CD4-positive, alpha-beta T cell (primary cell): ENCODE results near the gene PWWP2B. TPM values are rescaled to one million over a fixed set of nuclear protein-coding genes. Genes with fewer than 3 reads are reported as not detected.
"Not testable (repeated sequence)": the region's sequence is repeated elsewhere in the genome, so short reads cannot be mapped to it uniquely, and the experiment has no call there.

Experiments
- ATAC-seq: fragments of 200-7000 bp; cut with Tn5 transposase; one replicate; pipeline ENCODE4 v1.10.0; 2022; ENCODE audit warnings: mild to moderate bottlenecking; ENCODE audit not compliant: poor library complexity
- CTCF ChIA-PET: fragments of 350-600 bp; sonication (Branson Sonifier 250); formaldehyde crosslinking; loops from one replicate; lab custom pipeline; 2021; ENCODE audit warnings: antibody characterized with exemption, inconsistent platforms; lab: Charles Lee
- POLR2A ChIA-PET: fragments of 350-600 bp; sonication (Branson Sonifier 250); formaldehyde crosslinking; loops from one replicate; lab custom pipeline; 2021; ENCODE audit warnings: antibody characterized with exemption, inconsistent platforms; lab: Charles Lee
- DNase-seq, 14 experiments: peaks; one replicate each; pipeline ENCODE4 v3.0.0-alpha.2; 2013 to 2020; ENCODE audit warnings: mixed read lengths in 2 of 14
- H3K27ac ChIP-seq, 2 donors: one replicate each; pipeline versions ENCODE4 v1.5.1 to v1.7.0; 2013; ENCODE audit warnings: low read length in 2 of 2, low read depth in 1 of 2, mild to moderate bottlenecking in 1 of 2
- H3K27me3 ChIP-seq, 2 experiments: 1 replicate in 1 of 2; 2 replicates in 1 of 2; pipeline versions ENCODE4 v1.6.1 to v1.7.0; 2013; ENCODE audit warnings: low read length in 2 of 2, control low read depth in 1 of 2, mild to moderate bottlenecking in 1 of 2, moderate library complexity in 1 of 2; ENCODE audit not compliant: insufficient read depth in 2 of 2, control insufficient read depth in 1 of 2
- H3K36me3 ChIP-seq: one replicate; pipeline ENCODE4 v1.6.1; 2013; ENCODE audit warnings: low read length, control low read depth; ENCODE audit not compliant: insufficient read depth
- H3K4me1 ChIP-seq: one replicate; pipeline ENCODE4 v1.6.1; 2013; ENCODE audit warnings: low read length, control low read depth; ENCODE audit not compliant: insufficient read depth
- H3K4me3 ChIP-seq: one replicate; pipeline ENCODE4 v1.5.1; 2013; ENCODE audit warnings: mild to moderate bottlenecking, low read length, moderate library complexity
- H3K9me3 ChIP-seq, 2 experiments: 1 replicate in 1 of 2; 2 replicates in 1 of 2; pipeline versions ENCODE4 v1.6.1 to v1.7.0; 2013; ENCODE audit warnings: low read length in 2 of 2, mild to moderate bottlenecking in 2 of 2, control low read depth in 1 of 2, moderate library complexity in 1 of 2; ENCODE audit not compliant: control insufficient read depth in 1 of 2, insufficient read depth in 1 of 2
- H3K27ac Mint-ChIP-seq: one replicate; pipeline ENCODE4 v1.8.0; 2020; ENCODE audit warnings: mixed read lengths
- H3K27me3 Mint-ChIP-seq: one replicate; pipeline ENCODE4 v1.8.0; 2021; ENCODE audit warnings: mixed read lengths
- H3K36me3 Mint-ChIP-seq: one replicate; pipeline ENCODE4 v1.8.0; 2021; ENCODE audit warnings: low read depth, mixed read lengths
- H3K4me1 Mint-ChIP-seq: one replicate; pipeline ENCODE4 v1.8.0; 2021; ENCODE audit warnings: low read depth, mixed read lengths
- H3K4me3 Mint-ChIP-seq: one replicate; pipeline ENCODE4 v1.8.0; 2020; ENCODE audit warnings: mild to moderate bottlenecking, mixed read lengths
- H3K9me3 Mint-ChIP-seq: one replicate; pipeline ENCODE4 v1.8.0; 2020; ENCODE audit warnings: mixed read lengths
- intact Hi-C, 2 experiments: fragments of 100-400 bp; cut with DNase I in 1 of 2; cut with micrococcal nuclease in 1 of 2; formaldehyde crosslinking; loops; one replicate each; pipeline versions ENCODE4 v1.15.1 to v1.9.0; 2023 to 2025; cut with DNase I, micrococcal nuclease
- total RNA-seq, 174 experiments: library from RNA in 2 of 174; stranded (reverse) in 2 of 174; gene quantifications; one replicate each; pipeline ENCODE4 v1.2.3 and lab custom pipeline; 2021 to 2026
- TF ChIP-seq, protein P1 (sequence below): fragments of 200-600 bp; IDR thresholded peaks from one replicate; pipeline ENCODE4 v1.8.0; 2022; ENCODE audit warnings: antibody characterized with exemption, mild to moderate bottlenecking

The PWWP2B gene
- total RNA-seq, 2 experiments from 2014 or later = 19.2 to 19.6 TPM

DNA sequence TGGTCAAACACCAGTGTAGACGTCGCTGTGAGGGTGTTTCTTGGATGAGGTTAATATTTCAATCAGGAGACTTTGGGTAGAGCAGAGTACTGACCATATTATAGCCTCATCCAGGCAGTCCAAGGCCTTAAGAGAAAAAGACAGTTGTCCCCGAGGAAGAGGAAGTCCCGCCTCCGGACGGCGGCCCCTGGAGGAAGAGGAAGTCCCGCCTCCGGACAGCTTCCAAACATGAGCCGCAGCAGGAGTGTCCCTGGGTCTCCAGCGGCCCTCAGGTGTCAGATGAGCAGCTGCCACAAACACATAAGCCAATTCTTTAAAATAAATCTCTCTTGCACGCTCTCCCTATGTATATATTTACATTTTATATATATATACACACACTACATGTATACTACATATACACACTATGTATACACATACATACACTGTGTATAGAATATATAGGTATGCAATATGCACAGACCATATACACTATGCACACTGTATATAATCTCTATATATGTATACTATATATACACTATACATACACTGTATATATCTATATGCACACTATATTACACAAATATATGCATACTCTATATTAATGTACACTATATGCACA, 37.5 kb downstream of the PWWP2B start:
- Histone ChIP-seq H3K27me3 (no peaks in the 10 kb centered on the region), H3K9me3 (no peaks in the 10 kb centered on the region), H3K27ac (no peak overlapping the region), H3K4me1 (peaks cover 11% of the 10 kb centered on the region), H3K4me3 (no peak overlapping the region), H3K36me3 (no peaks in the 10 kb centered on the region)
- Mint-ChIP-seq H3K9me3 (no peaks in the 10 kb centered on the region), H3K4me3 (peak overlapping the region; percentile 35), H3K27ac (no peak overlapping the region), H3K4me1 (peaks cover 11% of the 10 kb centered on the region), H3K27me3 (no peaks in the 10 kb centered on the region), H3K36me3 (no peaks in the 10 kb centered on the region)
- intact Hi-C loops = no loop called here
- CTCF ChIA-PET = no interaction called here
- peak; percentile 58 for ATAC-seq
- DNase-seq = peak in 11 of 14 experiments; percentile 30 to 79 (median 57)
- POLR2A ChIA-PET = interaction anchor here (1.1 to 1.3 kb wide), 2 partner anchors 12 kb away, joined by 3 to 6 read pairs; no protein-coding TSS in a partner anchor
- TF ChIP-seq, protein P1, sequence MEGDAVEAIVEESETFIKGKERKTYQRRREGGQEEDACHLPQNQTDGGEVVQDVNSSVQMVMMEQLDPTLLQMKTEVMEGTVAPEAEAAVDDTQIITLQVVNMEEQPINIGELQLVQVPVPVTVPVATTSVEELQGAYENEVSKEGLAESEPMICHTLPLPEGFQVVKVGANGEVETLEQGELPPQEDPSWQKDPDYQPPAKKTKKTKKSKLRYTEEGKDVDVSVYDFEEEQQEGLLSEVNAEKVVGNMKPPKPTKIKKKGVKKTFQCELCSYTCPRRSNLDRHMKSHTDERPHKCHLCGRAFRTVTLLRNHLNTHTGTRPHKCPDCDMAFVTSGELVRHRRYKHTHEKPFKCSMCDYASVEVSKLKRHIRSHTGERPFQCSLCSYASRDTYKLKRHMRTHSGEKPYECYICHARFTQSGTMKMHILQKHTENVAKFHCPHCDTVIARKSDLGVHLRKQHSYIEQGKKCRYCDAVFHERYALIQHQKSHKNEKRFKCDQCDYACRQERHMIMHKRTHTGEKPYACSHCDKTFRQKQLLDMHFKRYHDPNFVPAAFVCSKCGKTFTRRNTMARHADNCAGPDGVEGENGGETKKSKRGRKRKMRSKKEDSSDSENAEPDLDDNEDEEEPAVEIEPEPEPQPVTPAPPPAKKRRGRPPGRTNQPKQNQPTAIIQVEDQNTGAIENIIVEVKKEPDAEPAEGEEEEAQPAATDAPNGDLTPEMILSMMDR = no peak

- H3K4me3 ChIP-seq, H3K36me3 ChIP-seq, H3K36me3 Mint-ChIP-seq, H3K27ac Mint-ChIP-seq, intact Hi-C loops, H3K4me1 ChIP-seq, H3K27me3 Mint-ChIP-seq, POLR2A ChIA-PET, H3K4me3 Mint-ChIP-seq, H3K27me3 ChIP-seq, CTCF ChIA-PET, H3K9me3 ChIP-seq, H3K9me3 Mint-ChIP-seq, H3K4me1 Mint-ChIP-seq, H3K27ac ChIP-seq, ATAC-seq, DNase-seq: not testable (repeated sequence)
Measured at GRCh38 chr10:132435320-132435719, 38.3 kb downstream of the PWWP2B start.

DNA sequence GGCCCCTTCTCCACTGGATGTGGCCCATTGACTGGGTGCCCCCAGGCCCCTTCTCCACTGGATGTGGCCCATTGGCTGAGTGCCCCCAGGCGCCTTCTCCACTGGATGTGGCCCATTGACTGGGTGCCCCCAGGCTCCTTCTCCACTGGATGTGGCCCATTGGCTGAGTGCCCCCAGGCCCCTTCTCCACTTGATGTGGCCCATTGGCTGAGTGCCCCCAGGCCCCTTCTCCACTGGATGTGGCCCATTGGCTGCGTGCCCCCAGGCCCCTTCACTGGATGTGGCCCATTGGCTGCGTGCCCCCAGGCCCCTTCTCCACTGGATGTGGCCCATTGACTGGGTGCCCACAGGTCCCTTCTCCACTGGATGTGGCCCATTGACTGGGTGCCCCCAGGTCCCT, 39.1 kb downstream of the PWWP2B start:
- POLR2A ChIA-PET, H3K27ac Mint-ChIP-seq, H3K36me3 ChIP-seq, H3K4me1 ChIP-seq, ATAC-seq, H3K9me3 Mint-ChIP-seq, H3K36me3 Mint-ChIP-seq, H3K4me3 ChIP-seq, H3K4me1 Mint-ChIP-seq, H3K4me3 Mint-ChIP-seq, H3K27me3 Mint-ChIP-seq, H3K9me3 ChIP-seq, H3K27ac ChIP-seq, DNase-seq, H3K27me3 ChIP-seq, CTCF ChIA-PET, intact Hi-C loops: not testable (repeated sequence)

DNA sequence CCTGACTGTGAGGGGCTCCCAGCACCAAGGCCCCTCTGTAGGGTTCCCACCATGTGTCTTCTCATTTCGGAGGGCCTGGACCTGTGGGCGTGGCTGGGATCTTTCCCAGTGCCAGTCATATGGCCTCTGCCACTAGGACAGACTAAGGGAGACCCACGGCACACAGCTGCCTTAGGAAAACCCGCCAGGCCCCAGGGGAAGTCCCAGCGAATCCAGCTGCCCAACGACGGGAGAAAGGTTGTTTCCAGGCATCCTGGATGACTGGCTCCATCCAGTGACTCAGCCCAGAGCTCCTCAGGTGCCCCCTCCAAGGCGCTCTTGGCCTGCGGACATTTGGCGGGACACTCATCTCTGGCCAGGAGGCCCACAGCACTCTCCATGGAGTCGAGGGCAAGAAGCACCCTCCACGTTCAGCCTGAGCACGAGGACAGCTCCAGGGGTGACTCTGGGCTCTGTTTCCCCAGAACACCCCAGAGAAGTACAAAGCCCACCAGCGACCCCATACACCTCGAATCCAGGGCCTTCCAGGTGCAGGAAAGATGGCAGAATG, 39.9 kb downstream of the PWWP2B start:
- DNase-seq = no peak
- peaks cover 7% of the 10 kb centered on the region for H3K4me1 Mint-ChIP-seq
- ATAC-seq = no peak
- no peak overlapping the region for H3K4me3 ChIP-seq
- TF ChIP-seq, protein P1 = no peak
- no peak overlapping the region for H3K27ac Mint-ChIP-seq
- H3K27me3 ChIP-seq = no peaks in the 10 kb centered on the region
- intact Hi-C loops = no loop called here
- H3K4me3 Mint-ChIP-seq = no peak overlapping the region
- H3K9me3 Mint-ChIP-seq = no peaks in the 10 kb centered on the region
- H3K36me3 ChIP-seq = no peaks in the 10 kb centered on the region
- H3K36me3 Mint-ChIP-seq = no peaks in the 10 kb centered on the region
- H3K4me1 ChIP-seq = peaks cover 6% of the 10 kb centered on the region
- H3K27me3 Mint-ChIP-seq = no peaks in the 10 kb centered on the region
- ChIA-PET CTCF (no interaction called here), POLR2A (interaction anchor here (0.9 kb wide), 1 partner anchor 15 kb away, joined by 3 read pairs; no protein-coding TSS in a partner anchor)
- no peak overlapping the region for H3K27ac ChIP-seq
- H3K9me3 ChIP-seq = no peaks in the 10 kb centered on the region
